ENCODE results near the gene ANKZF1.

The ANKZF1 gene

GRCh38 chr2:219284501-219285372 is 55.1 kb downstream of the ANKZF1 start:
- no peak for FAIRE-seq

GRCh38 chr2:219285373-219285735 is 55.7 kb downstream of the ANKZF1 start:
- no peak for FAIRE-seq

- FAIRE-seq = no peak
These were observed 56.4 kb downstream of the ANKZF1 start for GRCh38 chr2:219285894-219286425.
